K562 (cell line): ENCODE measurements around the gene ATXN1. TPM values are rescaled to one million over a fixed set of nuclear protein-coding genes. Genes with fewer than 3 reads are reported as not detected.

ENCODE experiments used
- ATAC-seq: fragments of 200-7000 bp; cut with Tn5 transposase; 3 replicates; pipeline ENCODE4 v1.9.1; 2020; ENCODE audit warnings: moderate library complexity
- BruUV-seq: library from RNA; stranded (reverse); fragments of 400-500 nt; replicated peaks from 2 replicates; lab custom pipeline; 2021; lab: Mats Ljungman, UMichigan
- CTCF ChIA-PET: fragments of 300-600 bp; formaldehyde crosslinking; extraction: SDS; loops from one replicate; lab custom pipeline; 2021; ENCODE audit warnings: low intra/inter-chr PET ratio; lab: Yijun Ruan, JAX
- POLR2A ChIA-PET: fragments of 300-600, 350-650 bp; sonication (Branson Sonifier 250); formaldehyde crosslinking; extraction: SDS; loops from one replicate; lab custom pipeline; 2021; ENCODE audit warnings: antibody characterized with exemption, inconsistent platforms; lab: Yijun Ruan, JAX
- DNase-seq, 4 experiments: peaks; one replicate each; pipeline versions ENCODE4 v3.0.0 to v3.0.0-alpha.2; 2011 to 2018; ENCODE audit warnings: low spot score in 3 of 4, mixed read lengths in 3 of 4; ENCODE audit errors: extremely low read depth in 1 of 4
- FAIRE-seq: peaks from 2 replicates; lab custom pipeline; 2011; peaks lifted over from hg19 to GRCh38; lab: Jason Lieb, UNC
- H2AFZ ChIP-seq: 2 replicates; pipeline ENCODE4 v1.6.0; 2011; ENCODE audit warnings: low read depth, low read length, control low read depth, inconsistent platforms
- H3K27ac ChIP-seq: fragments of 200-600 bp; 3 replicates; pipeline ENCODE4 v1.8.0; 2011; ENCODE audit warnings: low read depth, mild to moderate bottlenecking, control low read depth, inconsistent platforms, low read length, moderate library complexity, mixed read lengths; ENCODE audit errors: extremely low read depth
- H3K27me3 ChIP-seq, 2 experiments: fragments of 300-600 bp in 1 of 2; 2 replicates in 1 of 2; 3 replicates in 1 of 2; pipeline versions ENCODE4 v1.6.0 to v1.8.0; 2011; ENCODE audit warnings: inconsistent platforms in 2 of 2, low read length in 2 of 2, mild to moderate bottlenecking in 1 of 2, mixed read lengths in 1 of 2, moderate library complexity in 1 of 2; ENCODE audit not compliant: control insufficient read depth in 2 of 2, insufficient read depth in 2 of 2
- H3K36me3 ChIP-seq: fragments of 300-600 bp; 3 replicates; pipeline ENCODE4 v1.8.0; 2011; ENCODE audit warnings: mild to moderate bottlenecking, low read length, inconsistent platforms; ENCODE audit not compliant: control insufficient read depth, insufficient read depth
- H3K4me1 ChIP-seq, 2 experiments: fragments of 200-600 bp in 1 of 2; replicated peaks in 1 of 2; 2 replicates in 1 of 2; 3 replicates in 1 of 2; pipeline versions ENCODE4 v1.5.1 to v1.8.0; 2011; ENCODE audit warnings: inconsistent platforms in 2 of 2, low read length in 2 of 2, mild to moderate bottlenecking in 1 of 2, mixed read lengths in 1 of 2, moderate library complexity in 1 of 2; ENCODE audit not compliant: control insufficient read depth in 2 of 2, insufficient read depth in 2 of 2
- H3K4me2 ChIP-seq: 2 replicates; pipeline ENCODE4 v1.6.1; 2011; ENCODE audit warnings: low read length, control low read depth, inconsistent platforms, mixed read lengths; ENCODE audit not compliant: insufficient read depth
- H3K4me3 ChIP-seq: fragments of 200-600 bp; sonication (generic), shearing (Covaris generic); 2 replicates; pipeline ENCODE4 v1.5.1; 2016; ENCODE audit warnings: control low read depth, inconsistent platforms
- H3K79me2 ChIP-seq: fragments of 200-600 bp; 3 replicates; pipeline ENCODE4 v1.8.0; 2011; ENCODE audit warnings: low read length, inconsistent platforms; ENCODE audit not compliant: control insufficient read depth, insufficient read depth
- H3K9ac ChIP-seq, 2 experiments: 2 replicates each; pipeline versions ENCODE4 v1.6.0 to v1.6.1; 2011; ENCODE audit warnings: low read depth in 2 of 2, low read length in 2 of 2, control low read depth in 1 of 2, inconsistent platforms in 1 of 2, mild to moderate bottlenecking in 1 of 2, mixed read lengths in 1 of 2; ENCODE audit not compliant: insufficient read depth in 1 of 2
- H3K9me1 ChIP-seq: one replicate; pipeline ENCODE4 v1.6.0; 2011; ENCODE audit warnings: inconsistent platforms, mild to moderate bottlenecking, low read length, moderate library complexity; ENCODE audit not compliant: control insufficient read depth, insufficient read depth
- H3K9me3 ChIP-seq: replicated peaks from 2 replicates; pipeline ENCODE4 v1.5.1; 2011; ENCODE audit warnings: low read depth, low read length, inconsistent platforms; ENCODE audit not compliant: control insufficient read depth, insufficient read depth
- H4K20me1 ChIP-seq: replicated peaks from 2 replicates; pipeline ENCODE4 v1.6.1; 2011; ENCODE audit warnings: low read length, inconsistent platforms, mixed read lengths; ENCODE audit not compliant: control insufficient read depth, insufficient read depth
- BHLHE40 ChIP-seq: IDR thresholded peaks from 2 replicates; pipeline ENCODE4 v1.6.1; 2011; ENCODE audit warnings: low read length, improper control_type of control experiment
- GATAD2B ChIP-seq: fragments of 450-650 bp; IDR thresholded peaks from 2 replicates; pipeline ENCODE4 v1.6.1; 2017; ENCODE audit warnings: mild to moderate bottlenecking, borderline replicate concordance
- L3MBTL2 ChIP-seq: fragments of 450-650 bp; IDR thresholded peaks from 2 replicates; pipeline ENCODE4 v1.6.1; 2016; ENCODE audit warnings: mild to moderate bottlenecking, moderate library complexity
- MCM3 ChIP-seq: fragments of 450-650 bp; IDR thresholded peaks from 2 replicates; pipeline ENCODE4 v1.6.1; 2016
- NONO ChIP-seq, 2 experiments: fragments of 200-400 bp in 1 of 2; fragments of 450-650 bp in 1 of 2; formaldehyde crosslinking in 1 of 2; IDR thresholded peaks; 2 replicates each; pipeline ENCODE4 v1.6.1; 2017; ENCODE audit warnings: low read depth in 2 of 2, mild to moderate bottlenecking in 2 of 2, moderate library complexity in 2 of 2, low read length in 1 of 2
- SAFB2 ChIP-seq: fragments of 200-400 bp; formaldehyde crosslinking; IDR thresholded peaks from 2 replicates; pipeline ENCODE4 v1.6.1; 2018; ENCODE audit warnings: borderline replicate concordance, low read length, low read depth, moderate library complexity; ENCODE audit not compliant: severe bottlenecking
- TCF15 ChIP-seq: fragments of 250-450 bp; sonication (Bioruptor Pico); IDR thresholded peaks from 2 replicates; pipeline ENCODE4 v1.8.0; 2022; ENCODE audit warnings: moderate library complexity, mild to moderate bottlenecking, inconsistent platforms
- TSHZ1 ChIP-seq: fragments of 250-450 bp; sonication (Bioruptor Pico); IDR thresholded peaks from 2 replicates; pipeline ENCODE4 v1.4.0; 2020; ENCODE audit warnings: mild to moderate bottlenecking, moderate library complexity
- ZNF277 ChIP-seq: fragments of 250-450 bp; sonication (Bioruptor Pico); IDR thresholded peaks from 2 replicates; pipeline ENCODE4 v1.8.0; 2022; ENCODE audit warnings: inconsistent platforms, mild to moderate bottlenecking, moderate library complexity, borderline replicate concordance
- WGBS: fragments of 100-300 bp; shearing (Covaris generic); methylation state at CpG from one replicate; pipeline ENCODE4 v1.1.6; 2016; ENCODE audit warnings: low coverage, mixed read lengths; ENCODE audit not compliant: insufficient coverage; ENCODE audit errors: missing lambda C conversion rate; 5-methylcytosine and 5-hydroxymethylcytosine counted together
- in situ Hi-C: fragments of 300-500 bp; cut with MboI; formaldehyde crosslinking; loops from 4 replicates; pipeline ENCODE4 v1.15.0; 2018; ENCODE audit warnings: inconsistent platforms, mixed read lengths
- intact Hi-C: fragments of 100-400 bp; cut with micrococcal nuclease; formaldehyde crosslinking; loops from 2 replicates; pipeline ENCODE4 v1.14.2; 2022
- polyA plus RNA-seq, 8 experiments: library from polyadenylated mRNA; depleted of rRNA in 4 of 8; stranded (reverse) in 5 of 8; unstranded in 3 of 8; fragments of >200 nt; fragmentation: Nextera tagmentation in 2 of 8; fragmentation: Illumina TruSeq in 1 of 8; extraction: Ambion mirVana in 2 of 8; extraction: Trizol in 1 of 8; gene quantifications; 2 replicates each; pipeline versions ENCODE4 v1.2.1 to v1.2.3, GENCODE V29; 2011 to 2014; ENCODE audit warnings: inconsistent platforms in 1 of 8, missing spikeins in 1 of 8
- total RNA-seq, 7 experiments: library from RNA; depleted of rRNA in 6 of 7; stranded (reverse); fragments of >200 nt in 6 of 7; fragmentation: Illumina TruSeq in 2 of 7; extraction: Trizol in 2 of 7; gene quantifications; 2 replicates each; pipeline versions ENCODE4 v1.2.1 to v1.2.3, GENCODE V29; 2011 to 2021; ENCODE audit warnings: low replicate concordance in 1 of 7
- TF ChIP-seq, protein P1 (sequence below): sonication (generic); formaldehyde crosslinking; IDR thresholded peaks from 2 replicates; pipeline ENCODE4 v1.8.1; 2023; ENCODE audit warnings: missing genetic modification reagents, mild to moderate bottlenecking, borderline replicate concordance

The ATXN1 gene
- total and polyA plus RNA-seq, 9 of the 15 experiments (the other 6 are each of a cell fraction or from before 2014, with no cell fraction given) = under 0.01 to 1.2 (median 0.58) TPM

DNA sequence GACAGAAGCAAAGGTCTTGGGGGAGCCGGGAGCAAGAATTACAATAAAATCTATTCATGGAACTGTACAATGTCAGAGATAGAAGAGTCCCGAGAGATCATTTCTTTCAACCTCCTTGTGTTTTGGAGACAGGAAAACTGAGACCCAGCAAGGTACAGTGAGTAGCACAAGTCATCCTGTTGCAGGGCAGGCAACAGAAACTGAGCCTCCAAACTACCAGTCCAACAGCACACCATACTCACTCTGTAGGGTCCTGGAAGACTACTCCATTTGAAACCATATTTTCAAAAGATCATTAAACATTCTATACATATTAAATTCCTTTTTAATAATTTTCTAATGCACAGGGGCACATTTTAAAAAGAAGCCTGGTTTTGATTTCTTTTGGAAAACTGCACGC lies 14.4 kb downstream of the ATXN1 start:
- H2AFZ ChIP-seq = no peak overlapping the region
- no peak overlapping the region for H3K4me3 ChIP-seq
- no peak overlapping the region for H3K27ac ChIP-seq
- H3K27me3 ChIP-seq = peaks cover 2 to 13% of the 10 kb centered on the region in 2 experiments; a peak in 4 of 5 replicates
- no peaks in the 10 kb centered on the region for H4K20me1 ChIP-seq
- DNase-seq (no peak), FAIRE-seq (no peak), ATAC-seq (no peak)
- H3K9me3 ChIP-seq = no peaks in the 10 kb centered on the region
- whole genome bisulfite sequencing = 0% methylated on average over 3 of the region's 3 CpGs
- H3K79me2 ChIP-seq = no peaks in the 10 kb centered on the region
- intact Hi-C loops = no loop called here
- POLR2A ChIA-PET = interaction anchor here (1.3 kb wide), 1 partner anchor 410 kb away, joined by 3 read pairs; no protein-coding TSS in a partner anchor
- no peaks in the 10 kb centered on the region for H3K4me1 ChIP-seq
- in situ Hi-C loops = no loop called here
- CTCF ChIA-PET = no interaction called here
- H3K9ac ChIP-seq = no peak overlapping the region
- no peak overlapping the region for H3K4me2 ChIP-seq
- no peaks in the 10 kb centered on the region for H3K9me1 ChIP-seq
- H3K36me3 ChIP-seq = no peaks in the 10 kb centered on the region
- BruUV-seq = no TSS peak
- TF ChIP-seq BHLHE40 = no peak
- no peak for TF ChIP-seq SAFB2
- TF ChIP-seq L3MBTL2 = no peak
- TF ChIP-seq, protein P1, sequence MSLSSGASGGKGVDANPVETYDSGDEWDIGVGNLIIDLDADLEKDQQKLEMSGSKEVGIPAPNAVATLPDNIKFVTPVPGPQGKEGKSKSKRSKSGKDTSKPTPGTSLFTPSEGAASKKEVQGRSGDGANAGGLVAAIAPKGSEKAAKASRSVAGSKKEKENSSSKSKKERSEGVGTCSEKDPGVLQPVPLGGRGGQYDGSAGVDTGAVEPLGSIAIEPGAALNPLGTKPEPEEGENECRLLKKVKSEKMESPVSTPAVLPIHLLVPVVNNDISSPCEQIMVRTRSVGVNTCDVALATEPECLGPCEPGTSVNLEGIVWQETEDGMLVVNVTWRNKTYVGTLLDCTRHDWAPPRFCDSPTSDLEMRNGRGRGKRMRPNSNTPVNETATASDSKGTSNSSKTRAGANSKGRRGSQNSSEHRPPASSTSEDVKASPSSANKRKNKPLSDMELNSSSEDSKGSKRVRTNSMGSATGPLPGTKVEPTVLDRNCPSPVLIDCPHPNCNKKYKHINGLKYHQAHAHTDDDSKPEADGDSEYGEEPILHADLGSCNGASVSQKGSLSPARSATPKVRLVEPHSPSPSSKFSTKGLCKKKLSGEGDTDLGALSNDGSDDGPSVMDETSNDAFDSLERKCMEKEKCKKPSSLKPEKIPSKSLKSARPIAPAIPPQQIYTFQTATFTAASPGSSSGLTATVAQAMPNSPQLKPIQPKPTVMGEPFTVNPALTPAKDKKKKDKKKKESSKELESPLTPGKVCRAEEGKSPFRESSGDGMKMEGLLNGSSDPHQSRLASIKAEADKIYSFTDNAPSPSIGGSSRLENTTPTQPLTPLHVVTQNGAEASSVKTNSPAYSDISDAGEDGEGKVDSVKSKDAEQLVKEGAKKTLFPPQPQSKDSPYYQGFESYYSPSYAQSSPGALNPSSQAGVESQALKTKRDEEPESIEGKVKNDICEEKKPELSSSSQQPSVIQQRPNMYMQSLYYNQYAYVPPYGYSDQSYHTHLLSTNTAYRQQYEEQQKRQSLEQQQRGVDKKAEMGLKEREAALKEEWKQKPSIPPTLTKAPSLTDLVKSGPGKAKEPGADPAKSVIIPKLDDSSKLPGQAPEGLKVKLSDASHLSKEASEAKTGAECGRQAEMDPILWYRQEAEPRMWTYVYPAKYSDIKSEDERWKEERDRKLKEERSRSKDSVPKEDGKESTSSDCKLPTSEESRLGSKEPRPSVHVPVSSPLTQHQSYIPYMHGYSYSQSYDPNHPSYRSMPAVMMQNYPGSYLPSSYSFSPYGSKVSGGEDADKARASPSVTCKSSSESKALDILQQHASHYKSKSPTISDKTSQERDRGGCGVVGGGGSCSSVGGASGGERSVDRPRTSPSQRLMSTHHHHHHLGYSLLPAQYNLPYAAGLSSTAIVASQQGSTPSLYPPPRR = no peak
- no peak for TF ChIP-seq TCF15
- no peak for TF ChIP-seq MCM3
- TF ChIP-seq GATAD2B = no peak
- no peak for TF ChIP-seq NONO (IDR thresholded peaks at IDR 0.05; ENCODE audit: low read depth in 2 of 2, low read length in 1 of 2)
- no peak for TF ChIP-seq TSHZ1 (CRISPR knock-in tag)
- no peak for TF ChIP-seq ZNF277 (CRISPR knock-in tag)
